Measurements from ENCODE around the gene NFASC. TPM values are rescaled to one million over a fixed set of nuclear protein-coding genes. Genes with fewer than 3 reads are reported as not detected.

The NFASC gene
- total and polyA plus RNA-seq, 7 donors: 0.46 to 105 (median 17.6) TPM

DNA sequence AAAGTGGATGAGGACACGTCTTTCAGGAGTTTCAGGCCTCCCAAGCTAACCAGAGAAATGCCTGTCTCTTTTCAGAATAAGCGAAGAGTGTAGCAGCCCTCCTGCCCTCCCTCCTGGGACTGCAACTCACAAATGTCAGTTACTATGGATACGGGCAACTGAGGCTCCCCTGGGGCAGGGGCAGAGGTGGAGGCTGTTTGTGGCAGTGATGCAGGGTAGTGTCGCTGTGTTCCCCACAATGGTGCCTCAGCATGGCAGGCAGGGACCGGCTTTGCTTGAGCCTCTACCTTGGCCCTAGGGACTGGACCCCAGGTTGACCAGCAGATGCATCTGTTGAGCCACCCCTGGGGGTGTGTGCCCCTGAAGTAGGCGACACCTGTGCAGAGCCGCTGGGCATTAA is 10.2 kb downstream of the NFASC start:
- WGBS, 2 donors: 86 to 94% methylated on average over 7 of the region's 7 CpGs
- DNase-seq: no peak
- H3K4me3 ChIP-seq: no peak overlapping the region
- H3K9me3 ChIP-seq: no peaks in the 10 kb centered on the region
- TF ChIP-seq POLR2AphosphoS5 (IDR thresholded peaks at IDR 0.05) (no peak), CTCF (IDR thresholded peaks at IDR 0.05) (no peak), POLR2A (IDR thresholded peaks at IDR 0.05) (no peak), EP300 (IDR thresholded peaks at IDR 0.05) (no peak)
- no peaks in the 10 kb centered on the region for H3K27me3 ChIP-seq
- peaks cover 0 to 76% (median 26%) of the 10 kb centered on the region in 4 donors for H3K4me1 ChIP-seq
- intact Hi-C loops (cut with DNase I): loop anchor here (5.0 kb wide), 1 partner anchor 41 kb away; no protein-coding TSS in a partner anchor
- no peaks in the 10 kb centered on the region for H3K36me3 ChIP-seq
- peak overlapping the region; percentile 41 to 67 (median 58) for H3K27ac ChIP-seq

DNA sequence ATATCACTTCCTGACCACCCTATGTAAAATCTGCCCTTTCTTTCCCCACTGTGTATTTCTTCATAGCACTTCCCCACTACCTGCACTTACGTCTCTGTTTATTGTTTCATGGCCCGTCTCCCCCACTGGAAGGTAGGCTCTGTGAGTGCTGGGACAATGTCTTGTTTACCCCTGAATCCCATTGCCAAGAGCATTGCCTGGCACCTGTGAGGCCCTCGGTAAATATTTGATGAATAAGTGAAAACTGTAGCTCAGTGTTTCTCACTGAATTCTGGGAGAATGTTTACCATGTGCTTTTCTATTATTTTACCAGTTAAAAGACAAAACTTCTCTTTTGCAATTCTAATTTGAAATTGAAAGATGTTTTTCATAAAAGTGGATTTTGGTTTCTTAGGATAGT is 11.8 kb downstream of the NFASC start:
- H3K27me3 ChIP-seq: no peaks in the 10 kb centered on the region
- WGBS, 2 donors: 22 to 76% methylated on average over 3 of the region's 3 CpGs
- TF ChIP-seq EP300 (IDR thresholded peaks at IDR 0.05): no peak
- TF ChIP-seq POLR2A (IDR thresholded peaks at IDR 0.05): no peak
- no peak for TF ChIP-seq POLR2AphosphoS5 (IDR thresholded peaks at IDR 0.05)
- TF ChIP-seq CTCF (IDR thresholded peaks at IDR 0.05): no peak
- no peaks in the 10 kb centered on the region for H3K9me3 ChIP-seq
- DNase-seq: no peak
- intact Hi-C loops (cut with DNase I): loop anchor here (5.0 kb wide), 1 partner anchor 40 kb away; no protein-coding TSS in a partner anchor
- no peak overlapping the region for H3K4me3 ChIP-seq
- H3K27ac ChIP-seq: peak overlapping the region in 3 of 4 donors; percentile 64 to 81 (median 67)
- peaks cover 0 to 86% (median 34%) of the 10 kb centered on the region in 4 donors for H3K4me1 ChIP-seq
- H3K36me3 ChIP-seq: no peaks in the 10 kb centered on the region

DNA sequence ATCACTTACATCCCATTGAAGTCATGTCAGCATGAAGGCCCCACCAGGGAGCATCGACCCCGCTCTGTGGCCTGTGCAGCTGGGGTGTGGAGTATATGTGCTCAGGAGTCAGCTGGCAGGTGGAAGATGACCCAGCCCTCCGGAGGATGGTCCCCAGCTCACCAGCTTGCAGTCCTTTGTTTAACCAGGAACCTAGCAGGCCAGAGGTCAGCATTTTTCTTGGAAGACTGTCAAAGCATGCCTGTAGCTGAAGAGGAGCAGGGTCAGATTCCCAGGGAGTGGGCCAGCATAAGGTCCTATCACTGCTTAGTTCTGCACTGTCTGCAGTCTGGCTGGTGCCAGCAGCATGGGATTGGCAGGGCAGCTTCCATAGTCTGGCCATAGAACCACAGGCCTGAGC is 12.7 kb downstream of the NFASC start:
- no peaks in the 10 kb centered on the region for H3K27me3 ChIP-seq
- H3K27ac ChIP-seq: peak overlapping the region in 2 of 4 donors; percentile 72 to 81
- DNase-seq: no peak
- TF ChIP-seq POLR2AphosphoS5 (IDR thresholded peaks at IDR 0.05): no peak
- TF ChIP-seq POLR2A (IDR thresholded peaks at IDR 0.05): no peak
- no peak for TF ChIP-seq EP300 (IDR thresholded peaks at IDR 0.05)
- TF ChIP-seq CTCF (IDR thresholded peaks at IDR 0.05): no peak
- H3K4me1 ChIP-seq: peaks cover 0 to 88% (median 38%) of the 10 kb centered on the region in 4 donors
- H3K36me3 ChIP-seq: no peaks in the 10 kb centered on the region
- intact Hi-C loops (cut with DNase I): loop anchor here (5.0 kb wide), 1 partner anchor 39 kb away; no protein-coding TSS in a partner anchor
- H3K4me3 ChIP-seq: no peak overlapping the region
- 51 to 73% methylated on average over 3 of the region's 3 CpGs for WGBS, 2 donors
- no peaks in the 10 kb centered on the region for H3K9me3 ChIP-seq

GRCh38 chr1:204885288-204885711 is 14.6 kb downstream of the NFASC start:
- H3K4me1 ChIP-seq: peaks cover 0 to 75% (median 29%) of the 10 kb centered on the region in 4 donors
- peak overlapping the region in 1 of 4 donors; percentile 14 for H3K4me3 ChIP-seq
- no peaks in the 10 kb centered on the region for H3K9me3 ChIP-seq
- no peak for TF ChIP-seq POLR2AphosphoS5 (IDR thresholded peaks at IDR 0.05)
- TF ChIP-seq CTCF (IDR thresholded peaks at IDR 0.05): no peak
- TF ChIP-seq POLR2A (IDR thresholded peaks at IDR 0.05): no peak
- no peak for TF ChIP-seq EP300 (IDR thresholded peaks at IDR 0.05)
- no peaks in the 10 kb centered on the region for H3K27me3 ChIP-seq
- DNase-seq: peak; percentile 78
- intact Hi-C loops (cut with DNase I): no loop called here
- H3K36me3 ChIP-seq: no peaks in the 10 kb centered on the region
- H3K27ac ChIP-seq: peak overlapping the region; percentile 37 to 81 (median 58)
- WGBS, 2 donors: 14 to 48% methylated on average over 4 of the region's 4 CpGs

DNA sequence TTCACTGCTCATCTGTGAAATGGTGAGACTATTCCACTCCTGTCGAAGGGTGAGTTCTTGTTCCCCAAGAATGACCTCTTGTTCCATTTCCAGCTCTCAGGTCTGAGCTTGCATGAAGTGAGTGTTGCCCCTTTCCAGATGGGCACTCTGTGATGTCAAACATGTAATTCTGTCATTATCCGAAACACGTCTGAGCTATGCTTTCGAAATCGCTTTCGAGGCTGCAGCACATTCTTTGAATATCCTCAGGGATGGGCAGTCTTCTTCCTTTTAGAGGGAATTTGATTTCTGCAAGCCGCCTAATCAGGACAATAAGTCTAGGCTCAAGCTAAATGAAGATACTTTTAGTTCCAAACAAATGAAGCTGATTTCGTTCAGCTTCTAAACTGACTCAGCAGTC is 15.1 kb downstream of the NFASC start:
- Histone ChIP-seq H3K27me3 (no peaks in the 10 kb centered on the region), H3K4me1 (peaks cover 0 to 73% (median 27%) of the 10 kb centered on the region in 4 donors), H3K27ac (peak overlapping the region; percentile 37 to 81 (median 58)), H3K36me3 (no peaks in the 10 kb centered on the region), H3K9me3 (no peaks in the 10 kb centered on the region), H3K4me3 (peak overlapping the region in 1 of 4 donors; percentile 14)
- intact Hi-C loops (cut with DNase I): no loop called here
- TF ChIP-seq POLR2A (IDR thresholded peaks at IDR 0.05): no peak
- no peak for TF ChIP-seq CTCF (IDR thresholded peaks at IDR 0.05)
- TF ChIP-seq POLR2AphosphoS5 (IDR thresholded peaks at IDR 0.05): peak in 1 of 4 donors; percentile 14
- peak in 1 of 4 donors; percentile 4 for TF ChIP-seq EP300 (IDR thresholded peaks at IDR 0.05)
- no peak for DNase-seq
- 77 to 80% methylated on average over 8 of the region's 8 CpGs for WGBS, 2 donors

All from sigmoid colon (tissue), 7 donors.